BJ (cell line): Measurements from ENCODE around the gene OR4K1. TPM values are rescaled to one million over a fixed set of nuclear protein-coding genes. Genes with fewer than 3 reads are reported as not detected.

Experiments used
- CTCF ChIA-PET: fragments of 350-600 bp; formaldehyde crosslinking; extraction: SDS; loops from one replicate; lab custom pipeline; 2021; ENCODE audit warnings: antibody characterized with exemption, inconsistent platforms; lab: Yijun Ruan, JAX
- POLR2A ChIA-PET: fragments of 300-600 bp; sonication (Branson Sonifier 250); formaldehyde crosslinking; extraction: SDS; loops from one replicate; lab custom pipeline; 2021; ENCODE audit warnings: antibody characterized with exemption; lab: Charles Lee
- DNase-seq: peaks from one replicate; pipeline ENCODE4 v3.0.0-alpha.2; 2011; ENCODE audit warnings: low read depth
- H3K27me3 ChIP-seq: 2 replicates; pipeline ENCODE4 v1.6.0; 2011; ENCODE audit warnings: low read length; ENCODE audit not compliant: control insufficient read depth, insufficient read depth
- H3K36me3 ChIP-seq: 2 replicates; pipeline ENCODE4 v1.5.1; 2011; ENCODE audit warnings: low read length; ENCODE audit not compliant: control insufficient read depth, insufficient read depth
- H3K4me3 ChIP-seq: 2 replicates; pipeline ENCODE4 v1.5.1; 2011; ENCODE audit warnings: low read depth, mild to moderate bottlenecking, control low read depth, low read length
- CTCF ChIP-seq: IDR thresholded peaks from 2 replicates; pipeline ENCODE4 v1.5.1; 2011; ENCODE audit warnings: low read depth, mild to moderate bottlenecking, control low read depth, inconsistent platforms, low read length, moderate library complexity; ENCODE audit not compliant: insufficient read depth
- polyA plus RNA-seq: library from polyadenylated mRNA; depleted of rRNA; stranded (reverse); fragments of >200 nt; gene quantifications from 2 replicates; pipeline ENCODE4 v1.2.3, GENCODE V29; 2011

The OR4K1 gene
- polyA plus RNA-seq, 1 experiment = not detected

- Histone ChIP-seq H3K4me3 (no peak overlapping the region), H3K36me3 (no peaks in the 10 kb centered on the region), H3K27me3 (no peaks in the 10 kb centered on the region)
- POLR2A ChIA-PET = no interaction called here
- TF ChIP-seq CTCF = no peak
- CTCF ChIA-PET = no interaction called here
- DNase-seq = no peak
These were observed 19.6 kb upstream of the OR4K1 start for GRCh38 chr14:19911114-19911513.

GRCh38 chr14:19917243-19917642 is 13.5 kb upstream of the OR4K1 start:
- no peak overlapping the region for H3K4me3 ChIP-seq
- DNase-seq = no peak
- TF ChIP-seq CTCF = no peak
- POLR2A ChIA-PET = no interaction called here
- CTCF ChIA-PET = no interaction called here
- no peaks in the 10 kb centered on the region for H3K36me3 ChIP-seq
- no peaks in the 10 kb centered on the region for H3K27me3 ChIP-seq

- no peak for TF ChIP-seq CTCF
- POLR2A ChIA-PET = no interaction called here
- no peak overlapping the region for H3K4me3 ChIP-seq
- no peaks in the 10 kb centered on the region for H3K27me3 ChIP-seq
- DNase-seq = no peak
- CTCF ChIA-PET = no interaction called here
- H3K36me3 ChIP-seq = no peaks in the 10 kb centered on the region
These were observed 12.7 kb upstream of the OR4K1 start for GRCh38 chr14:19917955-19918518.

GRCh38 chr14:19918553-19919264 is 12.0 kb upstream of the OR4K1 start:
- no peaks in the 10 kb centered on the region for H3K36me3 ChIP-seq
- ChIA-PET POLR2A (no interaction called here), CTCF (no interaction called here)
- no peak overlapping the region for H3K4me3 ChIP-seq
- TF ChIP-seq CTCF = no peak
- no peak for DNase-seq
- no peaks in the 10 kb centered on the region for H3K27me3 ChIP-seq

- ChIA-PET POLR2A (no interaction called here), CTCF (interaction anchor here (1.1 kb wide), 1 partner anchor 10 kb away, joined by 3 read pairs; no protein-coding TSS in a partner anchor)
- Histone ChIP-seq H3K27me3 (no peaks in the 10 kb centered on the region), H3K4me3 (no peak within 1 kb of the TSS), H3K36me3 (no peaks in the 10 kb centered on the region)
- TF ChIP-seq CTCF = no peak
- no peak for DNase-seq
These were observed 10.6 kb upstream of the OR4K1 start, which contains the start of gene OR4K5 for GRCh38 chr14:19920021-19920657. OR4K5 (plus strand) TSS chr14:19920607; CDS start chr14:19920607, 0 bp downstream.
